GM12878 (cell line): ENCODE results near the gene UNC5B. TPM values are rescaled to one million over a fixed set of nuclear protein-coding genes. Genes with fewer than 3 reads are reported as not detected.

Experiments
- ATAC-seq: fragments of 200-7000 bp; cut with Tn5 transposase; 3 replicates; pipeline ENCODE4 v1.9.1; 2020; ENCODE audit warnings: mild to moderate bottlenecking, moderate library complexity
- BruUV-seq: library from RNA; stranded (reverse); fragments of 400-500 nt; replicated peaks from 2 replicates; lab custom pipeline; 2021; lab: Mats Ljungman, UMichigan
- CTCF ChIA-PET: fragments of 300-600 bp; sonication (Branson Sonifier 250); formaldehyde crosslinking; extraction: SDS; loops from one replicate; lab custom pipeline; 2021; ENCODE audit warnings: inconsistent platforms; lab: Yijun Ruan, JAX
- POLR2A ChIA-PET: fragments of 350-600 bp; formaldehyde crosslinking; extraction: SDS; loops from one replicate; lab custom pipeline; 2021; ENCODE audit warnings: inconsistent platforms; lab: Charles Lee
- RAD21 ChIA-PET: fragments of 300-600 bp; sonication (Branson Sonifier 250); formaldehyde crosslinking; loops from one replicate; lab custom pipeline; 2023; ENCODE audit warnings: antibody characterized with exemption; ENCODE audit not compliant: unreplicated experiment; lab: Charles Lee
- SMC1A ChIA-PET: fragments of 300-600 bp; sonication (Branson Sonifier 250); formaldehyde crosslinking; loops from one replicate; lab custom pipeline; 2023; ENCODE audit not compliant: unreplicated experiment, uncharacterized antibody; lab: Charles Lee
- DNase-seq: peaks from one replicate; pipeline ENCODE4 v3.0.0-alpha.2; 2011; ENCODE audit warnings: low read depth, low spot score
- FAIRE-seq: peaks from 3 replicates; lab custom pipeline; 2011; peaks lifted over from hg19 to GRCh38; lab: Jason Lieb, UNC
- H2AFZ ChIP-seq: 2 replicates; pipeline ENCODE4 v1.6.0; 2011; ENCODE audit warnings: low read depth, low read length, control low read depth; ENCODE audit not compliant: control insufficient read depth
- H3K27ac ChIP-seq: 2 replicates; pipeline ENCODE4 v1.5.1; 2011; ENCODE audit warnings: control low read depth; ENCODE audit not compliant: control insufficient read depth, insufficient read depth
- H3K27me3 ChIP-seq, 2 experiments: replicated peaks in 1 of 2; 2 replicates each; pipeline versions ENCODE4 v1.6.0 to v1.6.1; 2011; ENCODE audit warnings: low read length in 1 of 2; ENCODE audit not compliant: control insufficient read depth in 2 of 2, insufficient read depth in 2 of 2
- H3K36me3 ChIP-seq, 2 experiments: 2 replicates each; pipeline ENCODE4 v1.5.1; 2011; ENCODE audit warnings: low read length in 1 of 2; ENCODE audit not compliant: control insufficient read depth in 2 of 2, insufficient read depth in 2 of 2
- H3K4me1 ChIP-seq: 2 replicates; pipeline ENCODE4 v1.6.1; 2011; ENCODE audit warnings: mild to moderate bottlenecking, low read length, moderate library complexity, mixed read lengths; ENCODE audit not compliant: control insufficient read depth, insufficient read depth
- H3K4me2 ChIP-seq: 2 replicates; pipeline ENCODE4 v1.6.0; 2011; ENCODE audit warnings: control low read depth; ENCODE audit not compliant: control insufficient read depth, insufficient read depth
- H3K4me3 ChIP-seq: fragments of 200-600 bp; sonication (generic); 2 replicates; pipeline ENCODE4 v1.5.1; 2016
- H3K79me2 ChIP-seq: 2 replicates; pipeline ENCODE4 v1.6.0; 2011; ENCODE audit warnings: low read length; ENCODE audit not compliant: control insufficient read depth, insufficient read depth
- H3K9ac ChIP-seq: 2 replicates; pipeline ENCODE4 v1.8.0; 2011; ENCODE audit warnings: low read length, control low read depth, mixed read lengths; ENCODE audit not compliant: control insufficient read depth, insufficient read depth
- H3K9me3 ChIP-seq: replicated peaks from 3 replicates; pipeline ENCODE4 v1.5.1; 2011; ENCODE audit warnings: mild to moderate bottlenecking, low read length; ENCODE audit not compliant: control insufficient read depth, insufficient read depth
- H4K20me1 ChIP-seq: 2 replicates; pipeline ENCODE4 v1.6.0; 2011; ENCODE audit not compliant: control insufficient read depth, insufficient read depth
- CBX3 ChIP-seq: fragments of 200-600 bp; sonication (generic); IDR thresholded peaks from 2 replicates; pipeline ENCODE4 v1.6.1; 2016; ENCODE audit warnings: low read depth, borderline replicate concordance
- CHD2 ChIP-seq: IDR thresholded peaks from 2 replicates; pipeline ENCODE4 v1.6.1; 2011; ENCODE audit warnings: low read depth, low read length, improper control_type of control experiment, borderline replicate concordance
- HDAC2 ChIP-seq: fragments of 200-600 bp; sonication (generic); IDR thresholded peaks from 2 replicates; pipeline ENCODE4 v1.6.1; 2017
- KDM1A ChIP-seq: fragments of 200-600 bp; sonication (generic); IDR thresholded peaks from 2 replicates; pipeline ENCODE4 v1.6.1; 2016; ENCODE audit warnings: borderline replicate concordance
- NFYA ChIP-seq: IDR thresholded peaks from 2 replicates; pipeline ENCODE4 v1.6.1; 2011; ENCODE audit warnings: low read depth, mild to moderate bottlenecking, low read length, improper control_type of control experiment, borderline replicate concordance
- PAX8 ChIP-seq: fragments of 450-650 bp; IDR thresholded peaks from 2 replicates; pipeline ENCODE4 v1.6.1; 2017; ENCODE audit warnings: mild to moderate bottlenecking, moderate library complexity
- RCOR1 ChIP-seq: conservative IDR thresholded peaks from 2 replicates; pipeline ENCODE4 v1.6.1; 2012; ENCODE audit warnings: low read depth, low read length, improper control_type of control experiment
- REST ChIP-seq: IDR thresholded peaks from 2 replicates; pipeline ENCODE4 v1.6.1; 2012; ENCODE audit warnings: mild to moderate bottlenecking, low read depth, low read length
- SREBF1 ChIP-seq: IDR thresholded peaks from 2 replicates; pipeline ENCODE4 v1.6.1; 2012; ENCODE audit warnings: mild to moderate bottlenecking, low read length
- WGBS: methylation state at CpG from one replicate; pipeline ENCODE4 v1.1.6; 2016; ENCODE audit warnings: low lambda C conversion rate; ENCODE audit not compliant: insufficient replicate concordance, insufficient coverage; ENCODE audit errors: missing lambda C conversion rate; 5-methylcytosine and 5-hydroxymethylcytosine counted together
- in situ Hi-C: fragments of 300-500 bp; cut with MboI; formaldehyde crosslinking; loops from 9 replicates; pipeline ENCODE4 v1.14.3; 2018; ENCODE audit warnings: mixed read lengths
- intact Hi-C: fragments of 100-400 bp; cut with micrococcal nuclease; formaldehyde crosslinking; loops from one replicate; pipeline ENCODE4 v1.14.2; 2022; ENCODE audit not compliant: unreplicated experiment
- polyA plus RNA-seq, 11 experiments: library from polyadenylated mRNA; depleted of rRNA in 4 of 11; unstranded in 6 of 11; stranded (reverse) in 5 of 11; fragments of >200 nt; fragmentation: Nextera tagmentation in 4 of 11; fragmentation: Illumina TruSeq in 1 of 11; extraction: Ambion mirVana in 4 of 11; extraction: Trizol in 1 of 11; gene quantifications; 1 replicate in 1 of 11; 2 replicates in 10 of 11; pipeline versions ENCODE4 v1.2.1 to v1.2.3, GENCODE V29; 2011 to 2016; ENCODE audit warnings: inconsistent platforms in 2 of 11, missing spikeins in 2 of 11, low read depth in 1 of 11
- total RNA-seq, 4 experiments: library from RNA; depleted of rRNA in 3 of 4; stranded (reverse); fragments of >200 nt in 3 of 4; fragmentation: Illumina TruSeq in 1 of 4; extraction: Trizol in 1 of 4; gene quantifications; 2 replicates each; pipeline versions ENCODE4 v1.2.1 to v1.2.3, GENCODE V29; 2013 to 2021

UNC5B gene
- total and polyA plus RNA-seq, 10 of the 15 experiments (the other 5 are each of a cell fraction or from before 2014, with no cell fraction given) = 0.03 to 0.08 TPM; not detected in 8

GRCh38 chr10:71331736-71332135, 119.4 kb downstream of the UNC5B start:
- ChIA-PET SMC1A (interaction anchor here (1.3 to 2.7 kb wide), 3 partner anchors 12 to 49 kb away, joined by 8 read pairs; no protein-coding TSS in a partner anchor), POLR2A (interaction anchor here (1.3 kb wide), 1 partner anchor 45 kb away, joined by 3 read pairs; no protein-coding TSS in a partner anchor), CTCF (interaction anchor here (1.0 to 2.1 kb wide), 2 partner anchors 10 to 12 kb away, joined by 3 to 10 read pairs; partner anchors contain the start of gene SLC29A3), RAD21 (no interaction called here)
- H3K9me3 ChIP-seq = no peaks in the 10 kb centered on the region
- intact Hi-C loops = no loop called here
- no peak overlapping the region for H3K4me3 ChIP-seq
- no peaks in the 10 kb centered on the region for H3K79me2 ChIP-seq
- H2AFZ ChIP-seq = no peak overlapping the region
- no peak overlapping the region for H3K9ac ChIP-seq
- peaks cover 7% of the 10 kb centered on the region for H3K4me1 ChIP-seq
- no peak for ATAC-seq
- no TSS peak for BruUV-seq
- FAIRE-seq = no peak
- TF ChIP-seq CHD2 = no peak
- TF ChIP-seq SREBF1 = no peak
- TF ChIP-seq HDAC2 = no peak
- TF ChIP-seq NFYA = no peak
- TF ChIP-seq RCOR1 = no peak
- TF ChIP-seq CBX3 = no peak
- no peak for TF ChIP-seq REST
- TF ChIP-seq PAX8 = no peak
- TF ChIP-seq KDM1A = no peak
- no peaks in the 10 kb centered on the region for H3K27me3 ChIP-seq
- no peak overlapping the region for H3K4me2 ChIP-seq
- no peak for DNase-seq
- H3K36me3 ChIP-seq = no peaks in the 10 kb centered on the region
- no peaks in the 10 kb centered on the region for H4K20me1 ChIP-seq
- no peak overlapping the region for H3K27ac ChIP-seq
- WGBS = 50% methylated on average over 4 of the region's 4 CpGs
- in situ Hi-C loops = no loop called here
